Inflammatory macrophage (primary cell): ENCODE results near the gene ITCH.
A peak's percentile ranks its signal among the peaks of the same experiment; 100 is the strongest.
"Not testable (repeated sequence)": the region's sequence is repeated elsewhere in the genome, so short reads cannot be mapped to it uniquely, and the experiment has no call there.

Experiments used
- DNase-seq, 2 donors: peaks; one replicate each; pipeline ENCODE4 v3.0.0-alpha.2; 2020 to 2022
- total RNA-seq, 18 experiments: gene quantifications; one replicate each; lab custom pipeline; 2026; ENCODE audit warnings: mixed read lengths in 6 of 18, inconsistent platforms in 2 of 18; lab: John Stamatoyannopoulos, UW

Gene ITCH
- 36.3 to 84.3 (median 60.5) reads per million in 18 experiments for total RNA-seq

- DNase-seq = peak; percentile 94 to 98
Measured at GRCh38 chr20:34363062-34363464, at the start of gene ITCH. Gene ITCH, plus strand, starts transcription at chr20:34363273. Its CDS starts 30,539 bp downstream, at chr20:34393812.

GRCh38 chr20:34315236-34315635, 47.8 kb upstream of the ITCH start:
- no peak for DNase-seq

GRCh38 chr20:34316196-34316814, 46.8 kb upstream of the ITCH start:
- DNase-seq = peak; percentile 50 to 62

GRCh38 chr20:34318609-34319443, 44.2 kb upstream of the ITCH start:
- no peak for DNase-seq

DNA sequence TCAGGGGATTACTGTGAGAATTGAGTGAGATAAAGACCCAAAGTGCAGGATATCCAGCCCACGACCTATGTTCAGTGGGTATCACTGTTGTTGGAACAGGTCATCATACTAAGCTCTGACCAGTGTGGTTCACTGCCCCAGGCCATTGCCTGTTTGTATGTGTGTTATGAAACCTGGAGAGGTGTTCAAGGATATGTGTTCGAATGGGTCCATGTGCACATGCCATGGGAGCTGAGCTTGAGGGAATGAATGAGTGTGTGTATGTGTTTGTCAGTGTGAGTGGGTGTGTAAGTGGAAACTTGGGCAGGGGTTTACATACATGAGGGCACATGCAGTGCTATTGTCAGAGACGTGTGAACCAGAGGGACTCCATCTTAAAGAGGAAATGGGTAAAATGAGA, 42.2 kb upstream of the ITCH start:
- no peak for DNase-seq

DNA sequence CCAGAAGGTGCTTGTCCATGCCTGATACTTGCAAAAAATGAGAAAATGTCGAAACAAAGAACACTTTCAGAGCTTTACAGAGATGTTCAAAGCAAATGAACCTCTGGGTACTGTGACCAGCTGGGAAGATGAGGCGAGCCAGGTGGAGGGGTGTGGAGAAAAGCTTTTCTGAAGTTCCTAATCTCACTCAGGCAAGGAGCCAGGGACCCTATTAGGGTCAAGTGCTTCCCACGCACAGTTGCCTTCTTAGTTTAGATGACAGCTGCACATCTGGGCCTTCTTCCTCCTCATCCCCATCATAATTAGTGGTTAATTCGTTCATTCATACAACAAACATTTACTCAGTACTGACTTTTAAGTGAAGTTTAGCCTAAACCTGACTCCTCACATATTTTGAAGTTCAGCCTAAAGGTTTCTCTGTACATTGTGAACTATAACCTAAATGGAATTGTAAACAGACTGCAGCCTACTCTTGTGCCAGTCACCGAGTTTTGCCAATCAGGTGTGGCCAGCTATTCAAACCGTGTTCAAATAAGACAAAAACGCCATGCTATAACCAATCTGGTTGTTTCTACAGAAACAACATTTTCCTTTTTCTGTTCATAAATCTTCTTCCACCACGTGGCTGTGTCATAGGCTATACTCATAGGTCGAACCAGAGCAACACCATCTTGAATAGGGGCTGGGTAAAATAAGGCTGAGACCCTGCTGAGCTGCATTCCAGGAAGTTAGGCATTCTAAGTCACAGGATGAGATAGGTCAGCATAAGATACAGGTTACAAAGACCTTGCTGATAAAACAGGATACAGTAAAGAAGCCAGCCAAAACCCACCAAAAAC, 40.6 kb upstream of the ITCH start:
- no peak for DNase-seq

DNA sequence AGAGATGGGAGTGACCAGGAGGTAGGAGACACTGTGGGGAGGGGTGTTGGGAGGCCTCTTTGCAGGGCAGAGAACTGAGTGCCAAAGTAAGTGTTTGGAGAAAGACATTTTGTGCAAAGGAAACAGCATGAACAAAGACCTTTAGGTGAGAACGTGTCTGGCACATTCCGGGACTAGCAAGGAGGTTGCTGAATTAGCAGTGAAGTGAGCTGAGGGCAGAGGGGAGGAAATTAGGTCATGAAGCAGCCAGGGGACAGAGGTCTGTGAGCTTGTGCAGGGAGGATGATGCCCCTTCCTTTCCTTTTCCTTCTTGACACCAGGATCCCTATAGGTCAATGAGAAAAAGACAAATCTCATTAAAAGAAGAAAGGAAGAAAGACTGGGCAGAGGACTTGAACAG, 38.5 kb upstream of the ITCH start:
- no peak for DNase-seq

DNA sequence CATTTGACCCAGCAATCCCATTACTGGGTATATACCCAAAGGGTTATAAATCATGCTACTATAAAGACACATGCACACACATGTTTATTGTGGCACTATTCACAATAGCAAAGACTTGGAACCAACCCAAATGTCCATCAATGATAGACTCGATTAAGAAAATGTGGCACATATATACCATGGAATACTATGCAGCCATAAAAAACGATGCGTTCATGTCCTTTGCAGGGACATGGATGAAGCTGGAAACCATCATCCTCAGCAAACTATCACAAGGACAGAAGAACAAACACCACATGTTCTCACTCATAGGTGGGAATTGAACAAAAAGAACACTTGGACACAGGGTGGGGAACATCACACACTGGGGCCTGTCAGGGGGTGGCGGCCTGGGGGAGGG, 34.9 kb upstream of the ITCH start:
- not testable (repeated sequence) for DNase-seq

DNA sequence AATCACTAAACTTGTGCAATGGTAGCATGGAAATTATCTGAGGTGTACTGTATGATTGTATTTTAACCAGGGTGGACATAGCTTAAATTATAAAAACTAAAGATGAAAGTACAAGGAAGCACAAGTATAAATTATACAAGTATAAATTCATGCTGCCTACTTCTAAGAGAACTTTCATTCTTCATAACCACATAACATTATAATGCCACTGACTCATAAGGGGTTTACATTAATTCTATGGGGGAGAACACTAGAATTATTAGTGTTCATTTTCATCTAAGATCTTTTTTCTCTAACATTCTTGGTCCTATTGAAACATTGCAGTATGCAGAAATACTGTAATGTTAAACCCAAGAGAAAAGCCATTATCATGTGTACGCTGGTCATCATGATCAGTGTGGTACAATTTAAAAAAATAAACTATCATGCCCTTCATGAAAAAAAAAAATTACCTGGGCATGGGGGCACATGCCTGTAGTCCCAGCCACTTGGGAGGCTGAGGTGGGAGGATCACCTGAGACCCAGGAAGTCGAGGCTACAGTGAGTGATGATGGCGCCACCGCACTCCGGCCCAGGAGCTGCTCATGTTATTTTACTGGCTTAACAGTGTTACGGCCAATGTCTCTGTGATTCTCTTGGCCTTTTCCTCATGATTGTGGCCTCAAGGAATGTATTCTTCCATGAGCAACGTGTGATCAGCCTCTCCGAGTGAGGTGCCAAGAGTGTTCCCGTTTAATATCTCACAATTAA, 34.0 kb upstream of the ITCH start:
- DNase-seq = no peak

- not testable (repeated sequence) for DNase-seq
Measured at GRCh38 chr20:34330861-34331544, 32.1 kb upstream of the ITCH start.

DNA sequence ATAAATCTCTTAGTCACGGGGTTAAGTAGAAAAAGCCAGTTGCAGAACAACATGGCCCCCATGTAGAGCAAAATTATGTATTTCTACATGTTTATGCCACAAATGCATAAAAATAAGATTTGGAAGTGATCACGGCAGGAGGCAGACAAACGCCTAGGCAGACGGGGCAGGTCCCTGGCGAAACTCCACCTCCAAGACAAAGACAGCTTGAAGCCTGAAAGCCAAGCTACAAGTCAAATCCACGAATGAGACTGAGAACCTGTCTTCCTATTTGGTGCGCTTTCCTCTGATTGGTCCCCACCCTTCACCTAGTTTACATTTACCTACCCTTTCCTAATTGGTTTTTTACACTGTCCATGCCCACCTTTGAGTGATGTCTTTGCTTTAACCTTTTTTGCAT, 31.2 kb upstream of the ITCH start:
- DNase-seq = no peak

- no peak for DNase-seq
Measured at GRCh38 chr20:34332262-34332920, 30.7 kb upstream of the ITCH start.

- no peak for DNase-seq
Measured at GRCh38 chr20:34333786-34334185, 29.3 kb upstream of the ITCH start.

DNA sequence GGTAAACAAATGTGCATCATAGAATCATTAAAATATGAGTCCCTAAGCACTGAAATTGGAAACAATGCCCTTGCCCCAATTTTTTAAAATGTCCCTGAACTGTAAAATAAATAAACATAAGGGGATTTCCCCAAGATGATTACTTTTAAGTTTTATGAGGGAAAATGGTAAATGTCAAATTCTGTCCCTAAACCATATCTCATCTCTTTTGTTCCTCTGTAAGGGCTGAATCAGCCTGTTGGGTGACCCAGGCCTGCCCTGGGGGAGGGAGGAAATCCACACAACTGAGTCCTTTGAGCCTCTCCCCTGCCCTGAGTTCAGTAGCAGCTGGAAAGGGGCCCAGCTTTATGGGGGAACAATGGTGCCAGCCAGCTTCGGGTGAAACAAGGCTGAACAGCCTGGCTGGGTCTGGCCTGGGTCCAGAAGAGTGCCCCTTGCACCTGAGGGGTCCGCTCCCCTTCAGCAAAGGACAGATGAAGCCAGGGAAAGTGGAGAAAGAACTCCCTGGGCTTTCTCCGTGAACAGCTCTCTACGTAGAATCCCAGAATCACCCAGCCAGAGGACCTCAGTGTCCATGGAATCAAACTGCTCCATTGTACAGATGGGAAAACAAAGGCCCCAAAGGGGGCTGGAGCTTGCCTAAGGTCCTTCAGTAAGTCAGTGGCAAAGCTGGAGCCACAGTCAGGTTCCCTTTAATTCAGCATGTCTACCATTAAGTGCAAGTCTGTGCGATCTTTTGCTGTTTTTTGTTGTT, 28.2 kb upstream of the ITCH start:
- no peak for DNase-seq

- DNase-seq = no peak
Measured at GRCh38 chr20:34337544-34337943, 25.5 kb upstream of the ITCH start.

DNA sequence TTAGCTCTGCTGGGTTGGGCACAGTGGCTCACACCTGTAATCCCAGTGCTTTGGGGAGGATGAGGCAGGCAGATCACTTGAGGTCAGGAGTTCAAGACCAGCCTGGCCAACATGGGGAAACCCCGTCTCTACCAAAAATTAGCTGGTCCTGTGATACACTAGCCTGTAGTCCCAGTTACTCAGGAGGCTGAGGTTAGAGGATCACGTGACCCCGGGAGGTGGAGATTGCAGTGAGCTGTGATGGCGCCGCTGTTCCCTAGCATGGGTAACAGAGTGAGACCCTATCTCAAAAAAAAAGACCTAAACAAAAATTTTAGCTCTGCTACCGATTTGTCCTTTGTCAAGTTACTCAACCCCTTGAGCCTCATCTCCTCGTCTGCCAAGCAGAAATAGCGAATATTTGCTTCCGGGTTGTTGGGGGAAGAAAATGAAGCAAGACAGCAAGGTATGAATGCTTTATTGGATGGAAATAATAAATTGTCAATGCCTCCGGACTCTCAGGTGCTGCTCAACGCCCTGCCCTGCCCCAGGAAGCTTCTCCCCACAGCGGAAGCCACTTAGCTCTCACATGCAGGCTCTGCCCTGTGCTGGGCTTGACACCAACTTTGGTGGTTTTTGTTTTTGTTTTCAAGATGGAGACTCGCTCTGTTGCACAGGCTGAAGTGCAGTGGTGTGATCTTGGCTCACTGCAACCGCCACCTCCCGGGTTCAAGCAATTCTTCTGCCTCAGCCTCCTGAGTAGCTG, 24.9 kb upstream of the ITCH start:
- no peak for DNase-seq

- not testable (repeated sequence) for DNase-seq
Measured at GRCh38 chr20:34340726-34341125, 22.3 kb upstream of the ITCH start.

DNA sequence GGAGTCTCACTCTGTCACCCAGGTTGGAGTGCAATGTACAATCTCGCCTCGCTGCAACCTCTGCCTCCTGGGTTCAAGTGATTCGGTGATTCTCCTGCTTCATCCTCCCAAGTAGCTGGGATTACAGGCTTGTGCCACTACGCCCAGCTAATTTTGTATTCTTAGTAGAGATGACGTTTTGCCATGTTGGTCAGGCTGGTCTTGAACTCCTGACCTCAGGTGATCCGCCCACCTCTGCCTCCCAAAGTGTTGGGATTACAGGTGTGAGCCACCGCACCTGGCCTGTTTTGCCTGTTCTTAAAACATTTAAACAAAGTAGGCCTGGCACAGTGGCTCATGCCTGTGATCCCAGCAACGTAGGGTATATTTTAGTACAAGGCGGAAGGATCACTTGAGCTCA, 21.9 kb upstream of the ITCH start:
- DNase-seq = not testable (repeated sequence)

- DNase-seq = no peak
Measured at GRCh38 chr20:34343458-34344211, 19.4 kb upstream of the ITCH start.
